Type B pancreatic cell (in vitro differentiated cells): ENCODE data around the gene APMAP. TPM values are rescaled to one million over a fixed set of nuclear protein-coding genes. Genes with fewer than 3 reads are reported as not detected.

Experiments used
- DNase-seq: peaks from one replicate; pipeline ENCODE4 v3.0.0; 2021; ENCODE audit warnings: mixed read lengths; ENCODE audit not compliant: unreplicated experiment; ENCODE audit errors: extremely low spot score
- H3K27ac Mint-ChIP-seq: 2 replicates; pipeline ENCODE4 v1.8.0; 2021; ENCODE audit warnings: mild to moderate bottlenecking, mixed read lengths
- H3K27me3 Mint-ChIP-seq: 2 replicates; pipeline ENCODE4 v1.8.0; 2021; ENCODE audit warnings: mixed read lengths
- H3K36me3 Mint-ChIP-seq: 2 replicates; pipeline ENCODE4 v1.8.0; 2021; ENCODE audit warnings: mixed read lengths
- H3K4me1 Mint-ChIP-seq: one replicate; pipeline ENCODE4 v1.8.0; 2021; ENCODE audit warnings: mixed read lengths; ENCODE audit not compliant: unreplicated experiment
- H3K4me3 Mint-ChIP-seq: 2 replicates; pipeline ENCODE4 v1.8.0; 2021; ENCODE audit warnings: mild to moderate bottlenecking, mixed read lengths
- H3K9me3 Mint-ChIP-seq: 2 replicates; pipeline ENCODE4 v1.8.0; 2021; ENCODE audit warnings: mixed read lengths
- CTCF ChIP-seq: fragments of 200-600 bp; sonication (generic); conservative IDR thresholded peaks from 2 replicates; pipeline ENCODE4 v1.5.0; 2021; ENCODE audit warnings: antibody characterized with exemption, mild to moderate bottlenecking
- total RNA-seq: library from RNA; stranded (reverse); gene quantifications from 2 replicates; pipeline ENCODE4 v1.2.1, GENCODE V29; 2021; ENCODE audit warnings: low replicate concordance

The APMAP gene
- total RNA-seq, 1 donor from 2014 or later: 71.6 TPM

- Mint-ChIP-seq H3K9me3 (no peaks in the 10 kb centered on the region), H3K4me1 (peaks cover 36% of the 10 kb centered on the region), H3K36me3 (no peaks in the 10 kb centered on the region), H3K27me3 (peaks cover 16% of the 10 kb centered on the region), H3K4me3 (peak overlapping the region; percentile 83), H3K27ac (peak overlapping the region; percentile 75)
- peak; percentile 61 for DNase-seq
- TF ChIP-seq CTCF: peak; percentile 96
Measured at GRCh38 chr20:24994470-24995368, 2.2 kb upstream of the APMAP start.

GRCh38 chr20:24994186-24994465, 1.6 kb upstream of the APMAP start:
- Mint-ChIP-seq H3K27me3 (peaks cover 16% of the 10 kb centered on the region), H3K36me3 (no peaks in the 10 kb centered on the region), H3K4me3 (peak overlapping the region; percentile 94), H3K9me3 (no peaks in the 10 kb centered on the region), H3K4me1 (peaks cover 36% of the 10 kb centered on the region), H3K27ac (peak overlapping the region; percentile 89)
- no peak for DNase-seq
- TF ChIP-seq CTCF: no peak

- Mint-ChIP-seq H3K27me3 (peaks cover 12% of the 10 kb centered on the region), H3K36me3 (no peaks in the 10 kb centered on the region), H3K9me3 (no peaks in the 10 kb centered on the region), H3K4me3 (peak overlapping the region; percentile 94), H3K4me1 (peaks cover 36% of the 10 kb centered on the region), H3K27ac (peak overlapping the region; percentile 89)
- peak; percentile 55 for TF ChIP-seq CTCF
- no peak for DNase-seq
Measured at GRCh38 chr20:24993337-24994185, 1.0 kb upstream of the APMAP start.

GRCh38 chr20:24991897-24992486, 559 bp downstream of the APMAP start:
- DNase-seq: peak; percentile 56
- H3K36me3 Mint-ChIP-seq: no peaks in the 10 kb centered on the region
- no peak for TF ChIP-seq CTCF
- no peaks in the 10 kb centered on the region for H3K9me3 Mint-ChIP-seq
- H3K27me3 Mint-ChIP-seq: peaks cover 3% of the 10 kb centered on the region
- peak overlapping the region; percentile 89 for H3K27ac Mint-ChIP-seq
- H3K4me3 Mint-ChIP-seq: peak overlapping the region; percentile 94
- H3K4me1 Mint-ChIP-seq: peaks cover 36% of the 10 kb centered on the region

GRCh38 chr20:24990810-24991252, 1.7 kb downstream of the APMAP start:
- H3K4me1 Mint-ChIP-seq: peaks cover 33% of the 10 kb centered on the region
- H3K36me3 Mint-ChIP-seq: no peaks in the 10 kb centered on the region
- peaks cover 3% of the 10 kb centered on the region for H3K27me3 Mint-ChIP-seq
- H3K9me3 Mint-ChIP-seq: no peaks in the 10 kb centered on the region
- TF ChIP-seq CTCF: no peak
- peak overlapping the region; percentile 94 for H3K4me3 Mint-ChIP-seq
- no peak overlapping the region for H3K27ac Mint-ChIP-seq
- DNase-seq: peak; percentile 16
